Spleen (tissue), 11 donors: Measurements from ENCODE around the gene ACOX3. TPM values are rescaled to one million over a fixed set of nuclear protein-coding genes. Genes with fewer than 3 reads are reported as not detected.
A peak's percentile ranks its signal among the peaks of the same experiment; 100 is the strongest.
"Not testable (repeated sequence)": the region's sequence is repeated elsewhere in the genome, so short reads cannot be mapped to it uniquely, and the experiment has no call there.

Experiments used
- DNase-seq: peaks from one replicate; pipeline ENCODE4 v3.0.0-alpha.2; 2020
- H3K27ac ChIP-seq, 8 donors: fragments of 200-600 bp; sonication (generic) in 7 of 8; 1 replicate in 4 of 8; 2 replicates in 4 of 8; pipeline versions ENCODE4 v1.5.0 to v1.8.0; 2016 to 2021; ENCODE audit warnings: inconsistent platforms in 4 of 8, mild to moderate bottlenecking in 4 of 8, moderate library complexity in 1 of 8
- H3K27me3 ChIP-seq, 7 donors: fragments of 200-600 bp; sonication (generic) in 6 of 7; replicated peaks in 1 of 7; 1 replicate in 4 of 7; 2 replicates in 3 of 7; pipeline versions ENCODE4 v1.5.0 to v1.8.0; 2016 to 2021; ENCODE audit warnings: inconsistent platforms in 3 of 7, mild to moderate bottlenecking in 1 of 7
- H3K36me3 ChIP-seq, 6 donors: fragments of 200-600 bp; sonication (generic) in 5 of 6; 1 replicate in 4 of 6; 2 replicates in 2 of 6; pipeline versions ENCODE4 v1.5.0 to v1.8.0; 2016 to 2021; ENCODE audit warnings: inconsistent platforms in 2 of 6
- H3K4me1 ChIP-seq, 6 donors: fragments of 200-600 bp; sonication (generic) in 5 of 6; 1 replicate in 3 of 6; 2 replicates in 3 of 6; pipeline versions ENCODE4 v1.5.0 to v1.8.0; 2016 to 2021; ENCODE audit warnings: inconsistent platforms in 3 of 6
- H3K4me3 ChIP-seq, 8 donors: fragments of 200-600 bp; sonication (generic) in 7 of 8; 1 replicate in 4 of 8; 2 replicates in 4 of 8; pipeline versions ENCODE4 v1.5.0 to v1.8.0; 2016 to 2021; ENCODE audit warnings: inconsistent platforms in 4 of 8, mild to moderate bottlenecking in 4 of 8, moderate library complexity in 2 of 8
- H3K9me3 ChIP-seq, 8 donors: fragments of 200-600 bp; sonication (generic) in 7 of 8; 1 replicate in 4 of 8; 2 replicates in 4 of 8; pipeline versions ENCODE4 v1.5.0 to v1.8.0; 2016 to 2021; ENCODE audit warnings: inconsistent platforms in 4 of 8
- CTCF ChIP-seq, 11 experiments: fragments of 200-600 bp in 7 of 11; fragments of 450-650 bp in 4 of 11; sonication (generic) in 4 of 11; IDR thresholded peaks in 8 of 11; conservative IDR thresholded peaks in 3 of 11; 1 replicate in 7 of 11; 2 replicates in 4 of 11; pipeline versions ENCODE4 v1.4.0 to v1.8.0; 2016 to 2021; ENCODE audit warnings: antibody characterized with exemption in 11 of 11, inconsistent platforms in 4 of 11, mild to moderate bottlenecking in 1 of 11
- POLR2A ChIP-seq, 3 donors: fragments of 450-650 bp; IDR thresholded peaks; one replicate each; pipeline ENCODE4 v1.5.1; 2017; ENCODE audit warnings: antibody characterized with exemption in 3 of 3, mild to moderate bottlenecking in 1 of 3
- POLR2AphosphoS5 ChIP-seq, 3 donors: sonication (generic); formaldehyde crosslinking; IDR thresholded peaks; one replicate each; pipeline ENCODE4 v1.5.1; 2017; ENCODE audit warnings: antibody characterized with exemption in 3 of 3
- WGBS, 5 donors: extraction: QIAGEN DNeasy Blood & Tissue Kit in 3 of 5; methylation state at CpG; one replicate each; pipeline versions ENCODE4 v1.1.5 to v1.1.7; 2013 to 2018; 5-methylcytosine and 5-hydroxymethylcytosine counted together
- intact Hi-C: fragments of 100-400 bp; cut with DNase I; formaldehyde crosslinking; loops from one replicate; pipeline ENCODE4 v1.15.0; 2023; ENCODE audit warnings: low total_unique reads
- polyA plus RNA-seq, 3 donors: library from polyadenylated mRNA; stranded (reverse); fragments of 200-250 nt; gene quantifications; one replicate each; pipeline ENCODE4 v1.2.1, GENCODE V29; 2013
- total RNA-seq, 7 donors: library from RNA; depleted of rRNA in 3 of 7; stranded (reverse); fragments of >200 nt in 3 of 7; fragmentation: NEBNext Ultra II Directional in 4 of 7; extraction: Animal tissue kit (Norgen Biotek cat#: 25700) in 4 of 7; gene quantifications; one replicate each; pipeline versions ENCODE4 v1.1.0 to v1.2.1, GENCODE V29; 2016 to 2021
- donor health status: healthy with polysubstance abuse.
- donor health status: DM: no; HTN: no; CAD: no; lungs with moderate emphysema.
- donor health status: DM: no; HTN: no; CAD: no.
- donor health status: Bipolar disorder and iron deficiency.
- donor health status: healthy.
- donor health status: DM: no; HTN: no; CAD: no.
- donor health status: DM: yes; HTN: yes; CAD: no.

ACOX3 gene
- total and polyA plus RNA-seq, 10 donors: 11.3 to 26.5 (median 19.7) TPM

DNA sequence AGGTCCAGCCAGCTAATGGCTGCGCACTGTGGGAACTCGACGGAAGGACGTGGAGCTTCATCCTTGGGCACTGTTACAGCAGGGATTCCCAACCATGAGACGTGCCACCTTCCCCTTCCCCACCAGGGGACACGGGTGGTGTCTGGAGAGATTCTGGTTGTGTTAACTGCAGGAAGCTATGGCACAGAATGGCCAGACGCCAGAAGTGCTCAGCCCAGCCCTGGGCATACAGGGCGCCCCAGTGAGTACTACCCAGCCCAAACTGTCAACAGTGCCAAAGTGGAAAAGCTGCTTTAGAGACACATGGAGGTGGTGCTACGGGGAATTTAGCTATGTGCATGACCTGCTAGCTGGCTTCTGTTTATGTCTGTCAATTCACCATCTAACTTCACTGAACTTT lies 32.8 kb downstream of the ACOX3 start:
- intact Hi-C loops: no loop called here
- Histone ChIP-seq H3K27me3 (no peaks in the 10 kb centered on the region), H3K4me1 (peaks cover 0 to 25% (median 8%) of the 10 kb centered on the region in 6 donors), H3K9me3 (no peaks in the 10 kb centered on the region), H3K27ac (no peak overlapping the region), H3K4me3 (no peak overlapping the region), H3K36me3 (peaks cover 0 to 86% (median 29%) of the 10 kb centered on the region in 6 donors)
- DNase-seq: no peak
- TF ChIP-seq POLR2AphosphoS5 (IDR thresholded peaks at IDR 0.05) (no peak), POLR2A (IDR thresholded peaks at IDR 0.05) (no peak), CTCF (IDR thresholded peaks at IDR 0.05 in 8 of 11, conservative IDR thresholded peaks at IDR 0.05 in 3 of 11) (no peak)
- WGBS, 5 donors: 93 to 97% (median 95%) methylated on average over 9 of the region's 9 CpGs

DNA sequence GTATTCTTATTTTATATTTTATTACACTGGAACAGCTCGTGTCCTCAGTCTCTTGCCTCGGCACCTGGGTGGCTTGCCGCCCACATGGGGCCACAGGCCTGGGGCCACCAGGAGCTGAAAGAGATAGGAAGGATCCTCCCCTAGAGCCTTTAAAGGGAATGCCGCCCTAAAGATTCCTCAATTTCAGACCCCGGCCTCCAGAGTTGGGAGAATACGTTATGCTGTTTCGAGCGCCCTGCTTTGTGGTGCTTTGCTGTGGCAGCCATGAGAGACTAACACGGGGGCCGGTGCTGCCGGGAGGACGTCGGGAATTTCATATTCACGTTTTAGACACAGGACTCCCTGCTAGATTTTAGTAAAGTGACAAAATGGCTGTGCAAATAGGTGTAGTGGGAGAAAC lies 33.2 kb downstream of the ACOX3 start:
- H3K36me3 ChIP-seq: peaks cover 0 to 86% (median 29%) of the 10 kb centered on the region in 6 donors
- intact Hi-C loops: no loop called here

GRCh38 chr4:8406887-8407286 lies 33.6 kb downstream of the ACOX3 start:
- intact Hi-C loops, H3K27ac ChIP-seq, H3K9me3 ChIP-seq, H3K27me3 ChIP-seq, DNase-seq, H3K4me3 ChIP-seq: not testable (repeated sequence)
- Histone ChIP-seq H3K4me1 (peaks cover 0 to 33% (median 12%) of the 10 kb centered on the region in 6 donors), H3K36me3 (peaks cover 0 to 86% (median 28%) of the 10 kb centered on the region in 6 donors)
- peak in 7 of 11 experiments; percentile 11 to 62 (median 38) for TF ChIP-seq CTCF (IDR thresholded peaks at IDR 0.05 in 8 of 11, conservative IDR thresholded peaks at IDR 0.05 in 3 of 11)
- 77 to 84% (median 81%) methylated on average over 7 of the region's 7 CpGs for WGBS, 5 donors

More for the DNA sequence above, 33.2 kb downstream of the ACOX3 start:
- Histone ChIP-seq H3K4me1 (peaks cover 0 to 29% (median 11%) of the 10 kb centered on the region in 6 donors), H3K9me3 (no peaks in the 10 kb centered on the region), H3K27ac (no peak overlapping the region), H3K27me3 (no peaks in the 10 kb centered on the region), H3K4me3 (no peak overlapping the region)
- no peak for DNase-seq
- WGBS, 5 donors: 96 to 99% (median 97%) methylated on average over 14 of the region's 14 CpGs
- TF ChIP-seq POLR2AphosphoS5 (IDR thresholded peaks at IDR 0.05) (no peak), POLR2A (IDR thresholded peaks at IDR 0.05) (no peak), CTCF (IDR thresholded peaks at IDR 0.05 in 8 of 11, conservative IDR thresholded peaks at IDR 0.05 in 3 of 11) (peak in 2 of 11 experiments; percentile 5 to 20)

- TF ChIP-seq POLR2AphosphoS5 (IDR thresholded peaks at IDR 0.05) (no peak), POLR2A (IDR thresholded peaks at IDR 0.05) (no peak), CTCF (IDR thresholded peaks at IDR 0.05 in 8 of 11, conservative IDR thresholded peaks at IDR 0.05 in 3 of 11) (no peak)
- DNase-seq: no peak
- H3K4me1 ChIP-seq: peaks cover 0 to 29% (median 12%) of the 10 kb centered on the region in 6 donors
- H3K36me3 ChIP-seq: peaks cover 0 to 89% (median 25%) of the 10 kb centered on the region in 6 donors
- no peaks in the 10 kb centered on the region for H3K27me3 ChIP-seq
- H3K4me3 ChIP-seq: no peak overlapping the region
- WGBS, 5 donors: 93 to 99% (median 95%) methylated on average over 7 to 9 of the region's 9 CpGs
- no peak overlapping the region for H3K27ac ChIP-seq
- no peaks in the 10 kb centered on the region for H3K9me3 ChIP-seq
- intact Hi-C loops: no loop called here
Measured at GRCh38 chr4:8405516-8405875, 35.0 kb downstream of the ACOX3 start.
